NCI-H1048 (cell line): Measurements from ENCODE around the gene B9D1.

Source experiments
- DNase-seq: peaks from one replicate; lab custom pipeline; 2025; lab: John Stamatoyannopoulos, UW

Gene B9D1

GRCh38 chr17:19338031-19338990, 24.2 kb downstream of the B9D1 start:
- DNase-seq: no peak

DNA sequence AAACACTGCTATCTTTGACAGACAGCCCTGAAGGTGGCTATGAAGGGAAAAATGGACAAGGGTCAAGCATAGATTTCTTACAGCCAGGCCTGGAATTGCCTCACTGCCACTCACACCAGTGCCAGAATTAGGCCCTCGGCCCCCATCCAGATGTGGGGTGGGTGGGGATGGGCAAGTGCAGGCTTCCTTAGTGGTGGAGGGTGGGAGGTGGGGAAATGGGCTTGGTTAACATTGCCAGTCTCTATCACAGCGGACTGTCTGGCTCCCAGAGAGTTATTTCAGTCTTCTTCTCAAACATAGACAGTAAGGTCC, 24.9 kb downstream of the B9D1 start:
- no peak for DNase-seq

GRCh38 chr17:19336938-19337711, 25.4 kb downstream of the B9D1 start:
- DNase-seq: no peak

GRCh38 chr17:19335951-19336631, 26.4 kb downstream of the B9D1 start:
- no peak for DNase-seq

DNA sequence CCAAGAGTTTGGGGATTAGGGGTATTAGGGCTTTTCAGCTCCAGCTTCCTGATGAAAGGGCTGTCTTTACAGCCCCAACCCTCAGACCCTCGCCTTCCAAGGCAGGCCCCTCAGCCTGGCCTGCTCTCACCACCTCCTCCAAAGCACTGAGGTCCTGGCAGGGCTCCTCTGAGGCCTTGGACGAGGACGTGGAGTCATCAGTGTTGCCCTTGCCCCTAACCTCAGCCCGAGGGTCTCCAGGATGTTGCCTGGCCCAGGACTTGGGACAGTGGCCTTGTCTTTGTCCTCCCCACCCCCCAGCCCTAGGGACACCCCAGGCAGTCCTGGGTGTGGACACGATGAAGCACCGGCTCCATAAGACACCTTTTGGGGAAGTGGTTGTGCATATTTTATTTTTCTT, 28.2 kb downstream of the B9D1 start:
- DNase-seq: no peak

- no peak for DNase-seq
Observed at GRCh38 chr17:19333736-19334290, 28.7 kb downstream of the B9D1 start.

- DNase-seq: no peak
Observed at GRCh38 chr17:19333132-19333440, 29.4 kb downstream of the B9D1 start.

- no peak for DNase-seq
Observed at GRCh38 chr17:19332371-19333131, 30.0 kb downstream of the B9D1 start.

GRCh38 chr17:19331543-19332245, 30.8 kb downstream of the B9D1 start:
- DNase-seq: no peak

- no peak for DNase-seq
Observed at GRCh38 chr17:19331134-19331533, 31.4 kb downstream of the B9D1 start.

- DNase-seq: no peak
Observed at GRCh38 chr17:19330271-19330670, 32.3 kb downstream of the B9D1 start.

DNA sequence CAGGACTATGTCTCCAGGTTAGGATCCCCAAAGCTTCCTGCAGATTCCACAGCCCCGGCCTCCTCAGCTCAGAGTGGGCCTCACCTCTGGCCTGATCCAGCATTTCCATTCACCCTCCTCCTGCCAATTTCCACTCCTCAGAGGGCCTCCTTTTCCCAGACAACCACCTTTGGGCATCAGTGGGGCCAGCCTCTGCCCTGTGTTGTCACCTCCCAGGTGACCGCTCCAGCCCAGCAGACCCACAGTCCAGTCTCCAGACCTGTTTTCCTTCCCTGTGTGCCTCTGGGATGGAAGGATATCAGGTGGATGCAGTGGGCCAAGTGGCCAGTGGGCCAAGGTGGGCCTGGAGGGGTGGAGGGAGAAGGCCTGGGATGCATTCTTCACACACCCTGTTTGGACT, 32.7 kb downstream of the B9D1 start:
- no peak for DNase-seq

DNA sequence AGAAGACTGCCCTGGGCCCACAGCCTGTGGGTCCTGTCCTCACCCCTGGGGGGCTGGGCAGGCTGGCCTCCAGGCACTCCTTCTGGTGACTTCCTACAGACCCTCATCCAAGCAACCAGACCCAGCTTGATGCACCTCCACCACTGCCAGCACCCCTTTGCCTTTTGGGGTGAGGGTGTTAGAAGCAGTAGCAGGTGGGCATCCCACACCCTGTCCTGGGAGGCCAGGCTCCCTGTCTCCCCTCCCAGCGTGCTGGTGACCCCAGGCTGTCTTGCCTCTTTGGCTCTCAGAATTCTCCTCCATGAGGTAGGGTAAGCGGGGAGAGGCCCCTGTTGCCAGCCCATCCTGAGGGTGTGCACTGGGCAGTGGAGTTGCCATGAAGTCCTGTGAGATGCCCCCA, 33.4 kb downstream of the B9D1 start:
- DNase-seq: no peak

DNA sequence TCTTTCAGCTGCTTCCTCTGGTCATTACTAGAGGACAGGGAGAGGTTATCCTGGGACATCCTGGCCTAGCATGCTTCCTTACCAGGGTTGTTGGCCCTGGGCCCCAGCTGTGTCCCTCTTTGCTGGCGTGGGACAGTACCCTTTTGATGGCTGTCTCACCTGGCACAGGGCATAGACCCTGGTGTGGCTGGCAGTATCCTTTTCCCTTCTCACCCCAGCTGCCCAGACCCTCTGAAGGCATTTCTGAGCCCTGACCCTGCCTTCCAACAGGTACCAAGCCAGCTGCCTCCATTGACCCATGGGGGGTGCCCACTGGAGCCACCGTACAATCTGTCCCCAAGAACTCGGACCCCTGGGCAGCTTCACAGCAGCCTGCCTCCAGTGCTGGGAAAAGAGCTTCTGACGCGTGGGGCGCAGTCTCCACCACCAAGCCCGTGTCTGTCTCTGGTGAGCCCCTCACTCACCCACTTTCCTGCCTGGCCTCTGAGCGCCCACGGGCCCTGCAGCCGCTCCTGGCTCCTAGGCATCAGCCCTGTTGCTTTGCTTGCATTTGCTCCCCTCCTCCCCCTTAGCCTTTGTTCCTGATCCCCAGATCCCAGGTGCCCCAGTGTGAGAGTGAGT, 34.0 kb downstream of the B9D1 start:
- DNase-seq: no peak

- no peak for DNase-seq
Observed at GRCh38 chr17:19327031-19327783, 35.3 kb downstream of the B9D1 start.

DNA sequence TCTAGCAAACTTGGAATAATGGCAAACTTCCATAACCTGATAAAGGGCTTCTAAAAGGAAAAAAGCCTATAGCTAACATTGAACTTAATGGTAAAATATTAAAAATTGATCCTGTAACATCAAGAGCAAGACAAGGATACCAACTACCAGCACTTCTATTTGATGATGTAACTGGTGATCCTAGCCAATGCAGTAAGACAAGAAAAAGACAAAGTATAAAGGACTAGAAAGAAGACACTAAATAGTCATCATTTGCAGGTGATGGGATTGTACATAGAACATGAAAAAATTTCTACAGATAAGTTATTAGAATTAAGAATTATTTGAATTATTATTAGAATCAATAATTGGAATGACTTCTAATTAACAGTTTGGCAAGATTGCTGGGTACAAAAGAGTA, 37.0 kb downstream of the B9D1 start:
- DNase-seq: no peak

DNA sequence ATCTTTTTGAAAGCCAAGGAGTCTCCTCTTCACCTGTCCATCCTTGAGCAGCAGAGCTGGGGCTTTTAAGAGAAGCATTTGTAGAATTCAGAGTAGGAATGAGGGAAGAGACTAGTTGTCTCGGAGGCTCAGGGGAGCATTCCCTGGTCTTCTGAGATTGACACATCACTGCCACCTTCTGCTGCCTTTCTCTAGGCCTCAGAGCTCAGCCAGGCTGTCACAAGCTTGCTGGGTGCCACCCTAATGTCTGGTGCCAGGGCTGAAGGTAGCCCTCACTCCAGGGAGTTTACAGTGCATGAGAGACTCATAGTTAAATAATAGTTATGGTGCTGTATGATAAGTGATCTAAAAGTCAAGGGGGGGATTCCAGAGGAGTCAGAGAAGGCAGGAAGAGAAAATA, 39.7 kb downstream of the B9D1 start:
- no peak for DNase-seq

GRCh38 chr17:19322129-19322505, 40.4 kb downstream of the B9D1 start:
- DNase-seq: no peak

DNA sequence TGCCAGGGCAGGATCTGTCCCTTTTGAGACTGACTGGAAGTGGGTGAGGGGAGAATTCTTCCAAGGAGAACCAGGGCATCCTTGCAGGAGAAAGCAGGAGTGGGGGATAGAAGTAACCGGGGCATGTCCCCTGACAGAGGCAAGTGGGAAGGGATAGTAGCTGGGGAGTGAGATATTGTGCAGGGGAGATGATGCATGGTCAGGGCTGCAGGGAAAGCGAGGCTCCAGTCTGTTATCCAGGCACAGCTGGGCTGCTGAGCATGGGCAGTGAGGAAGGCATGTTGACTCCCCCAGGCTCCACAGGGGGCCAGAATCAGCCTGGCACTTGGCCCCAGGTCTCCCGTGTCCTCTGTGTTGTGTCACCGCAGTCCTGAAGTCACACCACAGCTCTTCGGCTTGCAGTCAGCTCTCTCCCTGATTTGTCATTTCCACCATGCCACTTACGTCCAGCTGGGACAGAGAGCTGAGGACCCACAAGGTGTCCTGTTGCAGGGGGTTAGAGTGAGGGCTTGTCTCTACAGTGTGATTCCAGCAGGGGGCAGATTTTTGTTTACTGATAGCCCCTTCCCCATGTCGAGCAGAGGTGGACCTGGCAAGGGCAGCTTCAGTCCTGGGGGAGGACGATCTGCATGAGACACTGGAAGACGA, 40.9 kb downstream of the B9D1 start:
- no peak for DNase-seq

GRCh38 chr17:19320876-19321275, 41.6 kb downstream of the B9D1 start:
- DNase-seq: no peak
